Brain microvascular endothelial cell (primary cell): ENCODE data around the gene PHACTR1.
"Not testable (repeated sequence)": the region's sequence is repeated elsewhere in the genome, so short reads cannot be mapped to it uniquely, and the experiment has no call there.

Source experiments
- DNase-seq: peaks from one replicate; pipeline ENCODE4 v3.0.0-alpha.2; 2020
- H3K27ac ChIP-seq: fragments of 250-450 bp; sonication (Bioruptor Pico); 2 replicates; pipeline ENCODE4 v1.5.1; 2020; ENCODE audit warnings: mild to moderate bottlenecking, moderate library complexity
- H3K27me3 ChIP-seq: fragments of 250-450 bp; sonication (Bioruptor Pico); replicated peaks from 2 replicates; pipeline ENCODE4 v1.5.1; 2020; ENCODE audit warnings: mild to moderate bottlenecking
- H3K36me3 ChIP-seq: fragments of 250-450 bp; sonication (Bioruptor Pico); replicated peaks from 2 replicates; pipeline ENCODE4 v1.5.1; 2020; ENCODE audit warnings: mild to moderate bottlenecking
- H3K4me3 ChIP-seq: 2 replicates; pipeline ENCODE4 v1.5.1; 2011; ENCODE audit warnings: low read depth, mild to moderate bottlenecking, control low read depth, low read length, moderate library complexity
- in situ Hi-C: cut with HindIII; loops from 2 replicates; pipeline ENCODE4 v1.10.0; 2017; ENCODE audit warnings: low sequenced_read_pairs, low pct_ligation_motif_present
- TF ChIP-seq, protein P1 (sequence below): IDR thresholded peaks from 2 replicates; pipeline ENCODE4 v1.5.1; 2011; ENCODE audit warnings: low read depth, mild to moderate bottlenecking, moderate library complexity, low read length, control low read depth, inconsistent platforms; ENCODE audit errors: missing control alignments

Gene PHACTR1

DNA sequence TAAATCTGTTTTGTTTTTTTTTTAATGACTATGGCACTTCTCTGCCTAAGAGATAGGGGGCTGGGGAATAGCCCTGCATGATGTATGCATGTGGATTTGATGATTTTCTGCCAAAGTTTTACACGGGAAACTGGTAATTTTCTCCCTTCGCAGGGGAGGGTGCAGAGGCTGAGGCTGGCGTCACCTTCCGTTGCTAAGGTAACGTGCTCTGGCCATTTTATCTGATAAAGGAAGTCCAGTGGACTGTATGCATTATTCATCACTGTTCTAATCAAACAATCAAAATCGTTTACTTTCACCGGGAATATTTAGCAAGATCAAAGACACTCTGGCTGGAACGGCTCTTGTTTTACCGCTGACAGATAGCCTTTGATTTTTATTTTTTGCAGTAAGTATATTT is 789 bp downstream of the PHACTR1 start:
- DNase-seq = no peak
- Histone ChIP-seq H3K4me3 (no peak overlapping the region), H3K36me3 (no peaks in the 10 kb centered on the region), H3K27ac (no peak overlapping the region), H3K27me3 (no peaks in the 10 kb centered on the region)
- TF ChIP-seq, protein P1, sequence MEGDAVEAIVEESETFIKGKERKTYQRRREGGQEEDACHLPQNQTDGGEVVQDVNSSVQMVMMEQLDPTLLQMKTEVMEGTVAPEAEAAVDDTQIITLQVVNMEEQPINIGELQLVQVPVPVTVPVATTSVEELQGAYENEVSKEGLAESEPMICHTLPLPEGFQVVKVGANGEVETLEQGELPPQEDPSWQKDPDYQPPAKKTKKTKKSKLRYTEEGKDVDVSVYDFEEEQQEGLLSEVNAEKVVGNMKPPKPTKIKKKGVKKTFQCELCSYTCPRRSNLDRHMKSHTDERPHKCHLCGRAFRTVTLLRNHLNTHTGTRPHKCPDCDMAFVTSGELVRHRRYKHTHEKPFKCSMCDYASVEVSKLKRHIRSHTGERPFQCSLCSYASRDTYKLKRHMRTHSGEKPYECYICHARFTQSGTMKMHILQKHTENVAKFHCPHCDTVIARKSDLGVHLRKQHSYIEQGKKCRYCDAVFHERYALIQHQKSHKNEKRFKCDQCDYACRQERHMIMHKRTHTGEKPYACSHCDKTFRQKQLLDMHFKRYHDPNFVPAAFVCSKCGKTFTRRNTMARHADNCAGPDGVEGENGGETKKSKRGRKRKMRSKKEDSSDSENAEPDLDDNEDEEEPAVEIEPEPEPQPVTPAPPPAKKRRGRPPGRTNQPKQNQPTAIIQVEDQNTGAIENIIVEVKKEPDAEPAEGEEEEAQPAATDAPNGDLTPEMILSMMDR = no peak
- in situ Hi-C loops = no loop called here

DNA sequence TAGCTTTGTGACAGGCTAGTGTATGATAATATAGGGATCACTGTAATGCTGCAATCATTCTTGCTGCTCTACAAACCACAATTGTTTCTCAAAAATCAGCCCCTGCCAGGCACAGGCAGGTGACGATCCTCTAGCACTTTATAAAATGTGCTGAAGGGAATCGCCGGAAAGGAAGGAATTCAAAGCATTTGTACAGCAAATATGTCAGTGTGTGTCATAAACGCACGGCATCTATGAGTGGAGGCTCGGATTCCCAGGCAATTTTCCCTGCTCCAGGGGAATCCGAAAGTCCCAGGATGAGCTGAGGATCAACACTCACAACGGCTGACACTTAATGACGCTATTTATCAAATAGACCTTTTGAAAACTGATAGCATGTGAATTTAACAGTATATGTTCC is 1.4 kb downstream of the PHACTR1 start:
- Histone ChIP-seq H3K27me3 (no peaks in the 10 kb centered on the region), H3K36me3 (no peaks in the 10 kb centered on the region), H3K27ac (no peak overlapping the region), H3K4me3 (no peak overlapping the region)
- in situ Hi-C loops = no loop called here
- TF ChIP-seq, protein P1 = no peak
- DNase-seq = peak; percentile 46

DNA sequence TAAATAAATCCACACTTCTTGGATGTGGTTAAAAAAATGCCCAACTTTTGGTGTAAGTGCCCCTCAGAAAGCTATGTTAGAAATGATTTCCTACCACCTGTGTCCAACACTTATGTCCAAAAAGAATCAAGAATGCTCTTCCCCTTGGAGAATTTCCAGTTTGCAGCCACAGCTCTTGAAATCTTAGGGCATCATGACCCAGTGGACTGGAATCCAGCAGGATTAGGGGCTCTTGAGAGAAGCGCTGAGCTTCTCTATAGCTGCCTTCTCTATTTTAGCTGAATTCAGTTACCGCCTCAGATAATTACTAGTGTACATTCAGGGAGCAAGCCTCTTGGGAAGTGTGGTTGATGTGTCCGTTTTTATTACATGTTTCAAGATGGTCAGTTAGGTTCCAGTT is 2.5 kb downstream of the PHACTR1 start:
- no peak overlapping the region for H3K27ac ChIP-seq
- DNase-seq = no peak
- in situ Hi-C loops = no loop called here
- no peaks in the 10 kb centered on the region for H3K36me3 ChIP-seq
- TF ChIP-seq, protein P1 = no peak
- H3K4me3 ChIP-seq = no peak overlapping the region
- H3K27me3 ChIP-seq = no peaks in the 10 kb centered on the region

DNA sequence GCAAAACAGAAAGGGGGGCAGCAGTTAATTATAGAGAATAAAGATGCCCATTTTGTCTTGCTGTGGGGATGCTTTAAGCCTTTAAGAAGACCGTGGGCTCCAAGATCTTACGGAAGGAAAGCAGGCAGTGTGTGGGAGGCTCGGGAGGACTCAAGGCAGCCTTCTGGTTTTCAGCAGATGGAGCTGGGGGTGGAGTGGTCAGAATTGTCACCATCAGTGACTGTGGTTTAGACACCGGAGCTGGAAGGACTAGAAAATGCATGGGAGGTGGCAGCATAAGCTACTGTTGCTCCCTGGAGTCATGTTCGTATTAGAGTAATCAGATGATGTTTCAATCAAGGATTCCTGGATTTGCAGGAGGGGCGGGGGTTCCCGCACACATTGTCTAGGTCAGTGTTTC is 3.7 kb downstream of the PHACTR1 start:
- TF ChIP-seq, protein P1 = no peak
- no peak for DNase-seq

GRCh38 chr6:12725263-12725662 is 8.7 kb downstream of the PHACTR1 start:
- no peaks in the 10 kb centered on the region for H3K36me3 ChIP-seq
- TF ChIP-seq, protein P1 = no peak
- in situ Hi-C loops = no loop called here
- H3K4me3 ChIP-seq = no peak overlapping the region
- H3K27me3 ChIP-seq = no peaks in the 10 kb centered on the region
- H3K27ac ChIP-seq = no peak overlapping the region
- no peak for DNase-seq

More for the DNA sequence above, 3.7 kb downstream of the PHACTR1 start:
- in situ Hi-C loops = no loop called here
- Histone ChIP-seq H3K27me3 (no peaks in the 10 kb centered on the region), H3K27ac (no peak overlapping the region), H3K36me3 (no peaks in the 10 kb centered on the region), H3K4me3 (no peak overlapping the region)

DNA sequence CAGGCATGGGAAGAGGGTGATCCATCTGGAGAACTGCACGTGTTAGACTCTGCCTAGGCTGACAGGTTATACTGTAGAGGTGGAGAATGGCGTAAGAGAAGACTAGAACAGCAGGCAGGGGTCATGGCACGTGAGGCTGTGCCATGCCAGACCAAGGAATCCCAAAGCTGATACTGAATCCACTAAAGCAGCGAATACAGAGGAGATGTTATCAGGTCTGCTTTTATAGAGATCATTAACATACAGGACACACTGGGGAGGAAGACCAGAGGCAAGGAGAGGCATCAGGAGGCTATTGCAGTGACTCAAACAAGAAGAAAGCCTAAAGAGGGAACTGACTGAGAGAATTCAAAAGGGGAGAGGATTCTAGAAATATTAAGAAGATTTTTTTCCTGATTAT is 12.9 kb downstream of the PHACTR1 start:
- Histone ChIP-seq H3K4me3 (no peak overlapping the region), H3K27me3 (no peaks in the 10 kb centered on the region), H3K27ac (no peak overlapping the region), H3K36me3 (no peaks in the 10 kb centered on the region)
- TF ChIP-seq, protein P1 = no peak
- DNase-seq = no peak
- in situ Hi-C loops = no loop called here

DNA sequence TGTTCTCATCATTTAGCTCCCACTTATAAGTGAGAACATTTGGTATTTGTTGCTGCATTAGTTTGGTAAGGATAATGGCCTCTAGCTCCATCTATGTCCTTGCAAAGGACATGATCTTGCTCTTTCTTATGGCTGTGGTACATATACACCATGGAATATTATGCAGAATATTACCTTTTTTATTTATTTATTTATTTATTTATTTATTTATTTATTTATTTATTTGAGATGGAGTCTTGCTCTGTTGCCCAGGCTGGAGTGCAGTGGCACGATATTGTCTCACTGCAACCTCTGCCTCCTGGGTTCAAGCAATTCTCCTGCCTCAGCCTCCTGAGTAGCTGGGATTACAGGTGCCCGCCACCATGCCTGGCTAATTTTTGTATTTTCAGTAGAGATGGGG is 14.2 kb downstream of the PHACTR1 start:
- H3K27me3 ChIP-seq, in situ Hi-C loops, DNase-seq, H3K27ac ChIP-seq, H3K4me3 ChIP-seq, H3K36me3 ChIP-seq: not testable (repeated sequence)
